DOHH2 (cell line): ENCODE data around the gene RIPPLY2.
"Not testable (repeated sequence)": the region's sequence is repeated elsewhere in the genome, so short reads cannot be mapped to it uniquely, and the experiment has no call there.

Source experiments
- H3F3A ChIP-seq: fragments of 200-600 bp; sonication (generic), shearing (Covaris generic); 2 replicates; pipeline ENCODE4 v1.6.0; 2016; ENCODE audit warnings: antibody characterized with exemption, mild to moderate bottlenecking; ENCODE audit not compliant: control insufficient read depth, insufficient read depth
- H3K27ac ChIP-seq: fragments of 200-600 bp; sonication (generic); 2 replicates; pipeline ENCODE4 v1.5.1; 2014; ENCODE audit warnings: low read depth, mild to moderate bottlenecking, low read length, moderate library complexity
- H3K27me3 ChIP-seq: fragments of 200-600 bp; sonication (generic); 2 replicates; pipeline ENCODE4 v1.6.1; 2014; ENCODE audit warnings: mild to moderate bottlenecking, low read length, mixed read lengths; ENCODE audit not compliant: control insufficient read depth
- H3K36me3 ChIP-seq: fragments of 200-600 bp; sonication (generic); 2 replicates; pipeline ENCODE4 v1.6.1; 2014; ENCODE audit warnings: mild to moderate bottlenecking, low read length, moderate library complexity, mixed read lengths; ENCODE audit not compliant: control insufficient read depth
- H3K4me1 ChIP-seq: fragments of 200-600 bp; sonication (generic); 2 replicates; pipeline ENCODE4 v1.6.1; 2014; ENCODE audit warnings: mild to moderate bottlenecking, low read length, mixed read lengths; ENCODE audit not compliant: control insufficient read depth
- H3K4me2 ChIP-seq: fragments of 200-600 bp; sonication (generic); 2 replicates; pipeline ENCODE4 v1.6.0; 2014; ENCODE audit warnings: mild to moderate bottlenecking, low read length, moderate library complexity
- H3K4me3 ChIP-seq: fragments of 200-600 bp; sonication (generic); 2 replicates; pipeline ENCODE4 v1.5.1; 2014; ENCODE audit warnings: mild to moderate bottlenecking, low read length, mixed read lengths
- H3K79me2 ChIP-seq: fragments of 200-600 bp; sonication (generic); 2 replicates; pipeline ENCODE4 v1.6.1; 2014; ENCODE audit warnings: mild to moderate bottlenecking, low read length, mixed read lengths; ENCODE audit not compliant: control insufficient read depth
- H3K9me2 ChIP-seq: fragments of 200-600 bp; sonication (generic); replicated peaks from 2 replicates; pipeline ENCODE4 v1.6.1; 2014; ENCODE audit warnings: mild to moderate bottlenecking, low read length, mixed read lengths; ENCODE audit not compliant: control insufficient read depth
- H3K9me3 ChIP-seq: fragments of 200-600 bp; sonication (generic); 2 replicates; pipeline ENCODE4 v1.6.1; 2014; ENCODE audit warnings: antibody characterized with exemption, low read length, mixed read lengths; ENCODE audit not compliant: control insufficient read depth, insufficient read depth
- H4K20me1 ChIP-seq: fragments of 200-600 bp; sonication (generic); 2 replicates; pipeline ENCODE4 v1.6.0; 2014; ENCODE audit warnings: low read depth, mild to moderate bottlenecking, antibody characterized with exemption, low read length, moderate library complexity; ENCODE audit not compliant: control insufficient read depth, insufficient read depth
- CTCF ChIP-seq: fragments of 200-600 bp; sonication (generic); IDR thresholded peaks from one replicate; pipeline ENCODE4 v1.5.1; 2014; ENCODE audit warnings: antibody characterized with exemption, mild to moderate bottlenecking, low read depth, low read length; ENCODE audit not compliant: poor library complexity, severe bottlenecking
- EZH2phosphoT487 ChIP-seq: fragments of 200-600 bp; sonication (generic); IDR thresholded peaks from 2 replicates; pipeline ENCODE4 v1.6.1; 2017; ENCODE audit warnings: borderline replicate concordance, mild to moderate bottlenecking, antibody characterized with exemption, low read length, moderate library complexity, mixed read lengths

RIPPLY2 gene

GRCh38 chr6:83893024-83893423 lies 39.9 kb downstream of the RIPPLY2 start:
- H3K4me2 ChIP-seq: no peak overlapping the region
- H3K9me2 ChIP-seq: no peaks in the 10 kb centered on the region
- 0 out of 2 replicates have a peak, but pooled peaks cover 6% of the 10 kb centered on the region for H3K9me3 ChIP-seq
- no peaks in the 10 kb centered on the region for H3F3A ChIP-seq
- H3K4me1 ChIP-seq: no peaks in the 10 kb centered on the region
- H3K36me3 ChIP-seq: peaks cover 18% of the 10 kb centered on the region
- no peak overlapping the region for H3K27ac ChIP-seq
- no peak overlapping the region for H3K4me3 ChIP-seq
- no peak for TF ChIP-seq EZH2phosphoT487
- TF ChIP-seq CTCF: no peak
- H3K79me2 ChIP-seq: peaks cover 50% of the 10 kb centered on the region
- H4K20me1 ChIP-seq: no peaks in the 10 kb centered on the region; the same call in 1 of the 2 replicates
- no peaks in the 10 kb centered on the region for H3K27me3 ChIP-seq

GRCh38 chr6:83897094-83897493 lies 43.9 kb downstream of the RIPPLY2 start:
- H4K20me1 ChIP-seq, H3K4me1 ChIP-seq, H3F3A ChIP-seq, H3K9me3 ChIP-seq, H3K9me2 ChIP-seq, H3K27ac ChIP-seq, H3K4me3 ChIP-seq, H3K4me2 ChIP-seq, H3K27me3 ChIP-seq: not testable (repeated sequence)
- Histone ChIP-seq H3K36me3 (peaks cover 18% of the 10 kb centered on the region), H3K79me2 (peaks cover 36% of the 10 kb centered on the region)

GRCh38 chr6:83901624-83902023 lies 48.5 kb downstream of the RIPPLY2 start:
- Histone ChIP-seq H3K4me1 (no peaks in the 10 kb centered on the region), H3K9me2 (no peaks in the 10 kb centered on the region), H3K36me3 (no peaks in the 10 kb centered on the region), H3K4me3 (no peak overlapping the region), H3K27me3 (no peaks in the 10 kb centered on the region), H4K20me1 (no peaks in the 10 kb centered on the region), H3K27ac (no peak overlapping the region), H3F3A (no peaks in the 10 kb centered on the region), H3K79me2 (peaks cover 57% of the 10 kb centered on the region), H3K4me2 (no peak overlapping the region), H3K9me3 (no peaks in the 10 kb centered on the region)
- TF ChIP-seq CTCF: no peak
- no peak for TF ChIP-seq EZH2phosphoT487

- Histone ChIP-seq H3K27me3 (no peaks in the 10 kb centered on the region), H3K4me3 (no peak overlapping the region), H3K9me3 (no peaks in the 10 kb centered on the region), H4K20me1 (no peaks in the 10 kb centered on the region), H3K36me3 (no peaks in the 10 kb centered on the region), H3K79me2 (peaks cover 76% of the 10 kb centered on the region), H3K4me1 (no peaks in the 10 kb centered on the region), H3K9me2 (no peaks in the 10 kb centered on the region), H3K27ac (no peak overlapping the region), H3F3A (no peaks in the 10 kb centered on the region), H3K4me2 (no peak overlapping the region)
- TF ChIP-seq CTCF: no peak
Measured at GRCh38 chr6:83904395-83904794, 51.2 kb downstream of the RIPPLY2 start.
